NCI-H1417 (cell line): ENCODE data around the gene CPHXL2.
A peak's percentile ranks its signal among the peaks of the same experiment; 100 is the strongest.

Experiments
- DNase-seq, 3 experiments: peaks; one replicate each; lab custom pipeline; 2025; lab: John Stamatoyannopoulos, UW

CPHXL2 gene

DNA sequence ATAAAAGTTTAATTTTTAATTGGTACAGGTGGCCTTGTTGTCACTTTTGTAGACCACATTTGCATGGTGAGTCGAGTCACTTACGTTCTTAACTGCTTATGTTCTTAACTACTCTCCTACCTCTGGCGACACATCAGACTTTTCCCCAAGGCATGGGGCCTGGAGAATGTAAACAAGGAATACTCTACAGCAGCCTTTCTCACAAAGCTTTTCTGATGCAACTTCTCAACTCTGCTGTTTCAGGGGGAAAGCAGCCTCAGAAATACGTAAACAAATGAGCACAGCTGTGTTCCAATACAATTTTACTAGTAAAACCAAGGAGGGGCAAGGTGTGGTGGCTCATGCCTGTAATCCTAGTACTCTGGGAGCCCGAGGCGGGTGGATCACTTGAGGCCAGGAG is 36.2 kb downstream of the CPHXL2 start:
- DNase-seq: no peak

DNA sequence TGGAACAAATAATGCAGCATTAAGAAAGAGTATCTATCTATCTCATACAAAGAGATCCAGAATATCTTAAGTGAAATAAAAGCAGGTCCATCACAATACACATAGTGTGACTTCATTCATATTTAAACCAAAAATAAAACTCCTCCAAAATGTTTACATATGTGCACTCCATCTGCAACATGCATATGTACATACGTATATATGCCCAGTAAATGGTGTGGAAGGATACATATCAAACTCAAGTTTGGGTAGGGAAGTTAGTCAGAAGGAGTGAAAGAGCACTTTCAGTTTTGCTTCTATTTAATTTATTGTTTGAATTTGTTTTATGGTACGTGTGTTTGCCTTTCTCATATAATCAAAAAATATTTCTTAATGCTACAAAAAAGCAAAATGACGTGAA is 41.8 kb downstream of the CPHXL2 start:
- DNase-seq: no peak

DNA sequence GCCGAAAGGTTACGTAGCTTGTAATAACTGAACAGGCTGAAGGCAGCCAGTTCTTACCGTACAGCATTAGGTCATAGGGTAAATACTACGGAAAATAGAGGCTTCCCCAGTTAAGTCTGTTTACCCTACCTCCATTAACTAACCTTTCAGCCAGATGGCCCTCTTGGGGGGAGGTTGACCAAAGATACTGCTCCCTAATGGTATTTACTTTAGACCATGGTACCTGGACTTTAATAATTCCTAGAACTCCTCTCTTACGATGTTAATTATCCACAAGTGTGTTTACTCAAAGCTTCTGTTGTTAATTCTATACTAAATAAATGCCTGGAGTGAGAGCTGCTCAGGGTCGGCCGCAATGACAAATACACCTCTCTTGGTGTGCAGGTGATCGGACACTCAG is 44.0 kb downstream of the CPHXL2 start:
- peak in 2 of 3 experiments; percentile 56 to 88 for DNase-seq

DNA sequence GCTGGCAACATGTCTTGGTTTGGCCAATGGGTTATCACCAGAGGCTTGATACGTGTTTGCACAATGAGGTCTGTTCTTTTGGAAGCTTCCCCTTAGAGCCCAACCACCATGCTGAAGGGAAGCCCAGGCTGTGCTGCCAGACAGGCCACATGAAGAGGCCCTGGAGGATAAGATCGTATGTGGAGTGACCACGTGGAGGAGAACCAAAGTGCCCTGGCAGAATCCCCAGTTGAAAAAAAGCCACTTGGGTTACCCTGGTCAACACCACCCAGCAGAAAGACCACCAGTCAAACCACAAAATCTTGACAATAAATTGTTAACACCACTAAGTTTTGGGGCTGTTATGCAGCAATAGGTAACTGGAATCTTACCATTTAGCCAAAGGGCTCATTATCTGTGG is 46.8 kb downstream of the CPHXL2 start:
- no peak for DNase-seq

DNA sequence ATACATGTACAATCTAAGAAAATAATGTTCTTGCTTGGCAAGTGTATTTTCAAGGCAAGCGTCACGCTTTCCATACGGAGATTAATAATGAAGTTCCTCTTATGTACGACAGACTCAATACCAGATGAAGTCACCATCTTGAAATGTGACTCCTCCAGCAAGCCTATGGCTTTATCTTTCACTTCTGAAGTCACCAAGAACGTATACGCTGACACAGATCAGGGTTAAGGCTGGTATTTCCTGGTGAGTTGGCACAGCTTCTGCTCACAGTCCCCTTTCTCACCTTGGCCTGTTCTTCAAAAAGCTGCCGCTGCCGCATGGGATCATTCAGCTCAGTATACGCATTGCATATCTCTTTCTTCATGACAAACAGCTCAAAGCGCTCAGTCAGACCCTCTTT is 47.7 kb downstream of the CPHXL2 start:
- no peak for DNase-seq

- no peak for DNase-seq
These were observed 48.5 kb downstream of the CPHXL2 start for GRCh38 chr16:75628351-75628750.

DNA sequence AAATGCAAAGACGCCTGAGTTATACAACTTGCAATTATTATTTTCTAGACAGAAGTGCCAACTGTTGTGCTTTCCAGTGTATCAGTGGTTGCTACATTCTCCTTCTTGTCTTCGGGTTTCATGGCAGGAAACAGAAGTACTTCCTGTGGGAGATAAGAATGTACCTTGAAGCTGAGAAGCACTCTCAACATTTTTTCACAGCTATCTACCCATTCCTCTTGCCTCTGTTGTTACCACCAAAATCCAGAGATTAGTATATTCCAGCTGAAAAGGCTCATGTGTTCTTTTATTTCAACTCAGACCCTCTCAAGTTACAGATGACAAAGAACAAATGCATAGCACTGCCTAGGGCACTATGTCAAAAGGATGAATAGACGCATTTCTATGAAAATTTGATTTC is 49.0 kb downstream of the CPHXL2 start:
- peak in 1 of 3 experiments; percentile 2 for DNase-seq

- no peak for DNase-seq
These were observed 50.0 kb downstream of the CPHXL2 start for GRCh38 chr16:75626806-75627205.

- DNase-seq: no peak
These were observed 51.9 kb downstream of the CPHXL2 start for GRCh38 chr16:75624921-75625334.

- DNase-seq: peak; percentile 91 to 98 (median 94)
These were observed 53.8 kb downstream of the CPHXL2 start, which contains the start of gene ADAT1 for GRCh38 chr16:75622761-75623605. TSS of gene ADAT1 (minus strand) at chr16:75623281. CDS start at chr16:75620799, 2,482 bp downstream.

GRCh38 chr16:75621170-75621477 is 55.7 kb downstream of the CPHXL2 start:
- DNase-seq: peak in 2 of 3 experiments; percentile 11 to 51

GRCh38 chr16:75620326-75621169 is 56.3 kb downstream of the CPHXL2 start:
- no peak for DNase-seq

GRCh38 chr16:75618780-75619179 is 58.0 kb downstream of the CPHXL2 start:
- DNase-seq: no peak

DNA sequence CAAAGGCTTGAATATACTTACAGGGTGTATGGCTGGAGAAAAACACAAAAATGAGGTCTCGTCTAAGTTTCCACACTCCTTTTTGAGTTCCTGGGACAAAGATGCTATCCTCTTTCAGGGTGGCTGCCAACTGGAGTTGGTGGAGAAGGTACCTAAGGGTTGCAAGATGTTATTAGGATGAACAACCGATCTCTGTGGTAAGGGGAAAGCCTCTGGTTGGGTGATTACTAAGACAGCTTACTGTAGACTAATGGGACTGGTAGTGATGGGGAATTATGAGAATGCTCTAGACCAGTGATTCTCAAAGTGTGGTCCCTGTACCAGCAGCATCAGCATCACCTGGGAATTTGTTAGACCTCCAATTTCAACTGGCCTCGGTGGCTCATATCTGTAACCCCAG is 59.7 kb downstream of the CPHXL2 start:
- no peak for DNase-seq

DNA sequence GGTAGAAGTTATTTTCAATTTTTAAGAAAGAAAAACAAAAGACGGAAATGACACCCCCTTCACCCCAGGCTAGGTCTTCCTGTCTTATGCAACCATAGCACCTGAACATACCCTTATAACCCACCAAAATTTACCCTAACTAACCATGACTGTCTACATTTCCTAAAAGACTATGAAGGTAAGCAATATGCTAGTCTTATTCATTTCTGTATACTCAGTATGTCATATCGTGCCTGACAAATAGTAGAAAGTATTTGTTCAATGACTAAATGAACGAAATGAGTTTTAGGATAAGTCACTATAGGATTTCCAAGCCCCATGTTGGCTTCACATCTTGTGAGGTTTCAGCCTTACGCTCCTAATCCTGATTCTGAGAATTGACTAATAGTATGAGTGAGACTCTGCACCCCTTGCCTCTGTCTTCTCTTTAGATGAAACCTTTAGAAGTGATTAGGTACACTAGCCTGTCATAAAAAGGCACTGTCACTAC is 60.2 kb downstream of the CPHXL2 start:
- DNase-seq: no peak

DNA sequence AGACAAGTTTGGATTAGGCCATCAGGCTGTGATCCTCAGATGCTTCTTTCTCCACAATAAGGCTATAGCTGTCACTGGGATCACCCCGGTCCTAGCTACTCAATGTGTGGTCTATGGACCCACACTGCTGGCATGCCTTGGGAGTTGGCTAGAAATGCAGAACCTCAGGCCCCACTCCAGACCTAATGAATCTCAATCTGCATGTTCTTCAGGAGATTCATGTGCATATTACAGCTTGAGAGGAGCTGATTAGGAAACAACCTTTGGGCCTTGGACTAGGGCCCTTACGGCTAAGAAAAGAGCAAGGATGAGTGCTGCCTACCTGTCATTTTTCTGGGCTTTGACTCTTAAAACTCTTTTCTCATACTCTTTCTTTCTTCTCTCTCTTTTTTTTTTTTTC is 61.2 kb downstream of the CPHXL2 start:
- DNase-seq: no peak

GRCh38 chr16:75614066-75614897 is 62.5 kb downstream of the CPHXL2 start:
- DNase-seq: no peak
